OCI-LY1 (cell line): ENCODE results near the gene KLHL25.
A peak's percentile ranks its signal among the peaks of the same experiment; 100 is the strongest.
"Not testable (repeated sequence)": the region's sequence is repeated elsewhere in the genome, so short reads cannot be mapped to it uniquely, and the experiment has no call there.

Source experiments
- CTCF ChIP-seq: fragments of 200-600 bp; sonication (generic), shearing (Covaris generic); IDR thresholded peaks from 2 replicates; pipeline ENCODE4 v1.5.1; 2017; ENCODE audit warnings: mild to moderate bottlenecking, antibody characterized with exemption, low read length, moderate library complexity, mixed read lengths
- EZH2 ChIP-seq: fragments of 200-600 bp; sonication (generic), shearing (Covaris generic); IDR thresholded peaks from 2 replicates; pipeline ENCODE4 v1.8.0; 2017; ENCODE audit warnings: borderline replicate concordance, mixed run types, mild to moderate bottlenecking, antibody characterized with exemption, low read length, moderate library complexity, mixed read lengths

GRCh38 chr15:85802617-85803016 lies 7.9 kb upstream of the KLHL25 start:
- TF ChIP-seq CTCF, result peak; percentile 22; the same call in 1 of the 2 replicates
- not testable (repeated sequence) for TF ChIP-seq EZH2
